Measurements from ENCODE around the gene CUL9. TPM values are rescaled to one million over a fixed set of nuclear protein-coding genes. Genes with fewer than 3 reads are reported as not detected.

CUL9 gene
- total and polyA plus RNA-seq, 2 experiments from 2014 or later, result 2.6 to 11.3 TPM

DNA sequence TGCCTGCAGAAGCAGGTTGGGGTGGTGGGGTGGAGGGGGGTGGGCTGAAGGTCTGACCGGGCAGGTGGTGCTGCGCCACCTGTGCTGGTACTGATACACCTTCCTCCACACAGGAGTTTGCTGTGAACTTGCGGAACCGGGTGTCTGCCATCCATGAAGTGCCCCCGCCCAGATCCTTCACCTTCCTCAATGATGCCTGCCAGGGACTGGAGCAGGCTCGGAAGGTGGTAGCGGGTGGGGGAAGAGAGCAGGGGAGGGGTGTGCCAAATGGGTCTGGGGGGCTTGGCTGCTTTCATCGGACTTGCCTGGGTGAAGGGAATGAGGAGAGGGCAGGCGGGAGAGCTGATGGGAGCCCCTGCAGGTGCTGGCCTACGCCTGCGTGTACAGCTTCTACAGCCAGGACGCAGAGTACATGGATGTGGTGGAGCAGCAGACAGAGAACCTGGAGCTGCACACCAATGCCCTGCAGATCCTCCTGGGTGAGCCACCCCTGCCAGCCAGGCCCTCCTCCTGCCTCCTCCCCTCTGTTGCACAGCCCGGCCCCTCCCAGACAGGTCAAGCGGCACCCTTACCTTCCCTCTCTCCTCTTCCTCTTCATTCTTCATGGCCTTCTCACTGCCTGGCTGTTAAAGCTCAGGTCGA is 40.5 kb downstream of the CUL9 start:
- Mint-ChIP-seq H3K27ac (no peak overlapping the region; the same call in 1 of the 2 replicates), H3K27me3 (ENCODE audit: insufficient read depth, low read depth, poor library complexity) (peaks cover 19% of the 10 kb centered on the region), H3K4me1 (peaks cover 18% of the 10 kb centered on the region), H3K36me3 (ENCODE audit: low read depth) (peaks cover 10% of the 10 kb centered on the region), H3K4me3 (no peak overlapping the region), H3K9me3 (no peaks in the 10 kb centered on the region)
- Histone ChIP-seq H4K20me1 (replicated peaks; ENCODE audit: insufficient read depth) (no peaks in the 10 kb centered on the region), H3K36me3 (ENCODE audit: insufficient read depth) (no peaks in the 10 kb centered on the region), H3F3A (replicated peaks; ENCODE audit: low read depth) (no peaks in the 10 kb centered on the region), H3K27me3 (ENCODE audit: insufficient read depth) (no peaks in the 10 kb centered on the region), H3K4me3 (no peak overlapping the region), H2AFZ (no peak overlapping the region), H3K4me1 (ENCODE audit: insufficient read depth) (peaks cover 9% of the 10 kb centered on the region; the same call in 1 of the 2 replicates), H3K4me2 (no peak overlapping the region), H3K79me2 (replicated peaks; ENCODE audit: insufficient read depth) (no peaks in the 10 kb centered on the region), H3K9me2 (ENCODE audit: insufficient read depth) (no peaks in the 10 kb centered on the region), H3K27ac (ENCODE audit: low read depth) (no peak overlapping the region)
- TF ChIP-seq, protein P1, sequence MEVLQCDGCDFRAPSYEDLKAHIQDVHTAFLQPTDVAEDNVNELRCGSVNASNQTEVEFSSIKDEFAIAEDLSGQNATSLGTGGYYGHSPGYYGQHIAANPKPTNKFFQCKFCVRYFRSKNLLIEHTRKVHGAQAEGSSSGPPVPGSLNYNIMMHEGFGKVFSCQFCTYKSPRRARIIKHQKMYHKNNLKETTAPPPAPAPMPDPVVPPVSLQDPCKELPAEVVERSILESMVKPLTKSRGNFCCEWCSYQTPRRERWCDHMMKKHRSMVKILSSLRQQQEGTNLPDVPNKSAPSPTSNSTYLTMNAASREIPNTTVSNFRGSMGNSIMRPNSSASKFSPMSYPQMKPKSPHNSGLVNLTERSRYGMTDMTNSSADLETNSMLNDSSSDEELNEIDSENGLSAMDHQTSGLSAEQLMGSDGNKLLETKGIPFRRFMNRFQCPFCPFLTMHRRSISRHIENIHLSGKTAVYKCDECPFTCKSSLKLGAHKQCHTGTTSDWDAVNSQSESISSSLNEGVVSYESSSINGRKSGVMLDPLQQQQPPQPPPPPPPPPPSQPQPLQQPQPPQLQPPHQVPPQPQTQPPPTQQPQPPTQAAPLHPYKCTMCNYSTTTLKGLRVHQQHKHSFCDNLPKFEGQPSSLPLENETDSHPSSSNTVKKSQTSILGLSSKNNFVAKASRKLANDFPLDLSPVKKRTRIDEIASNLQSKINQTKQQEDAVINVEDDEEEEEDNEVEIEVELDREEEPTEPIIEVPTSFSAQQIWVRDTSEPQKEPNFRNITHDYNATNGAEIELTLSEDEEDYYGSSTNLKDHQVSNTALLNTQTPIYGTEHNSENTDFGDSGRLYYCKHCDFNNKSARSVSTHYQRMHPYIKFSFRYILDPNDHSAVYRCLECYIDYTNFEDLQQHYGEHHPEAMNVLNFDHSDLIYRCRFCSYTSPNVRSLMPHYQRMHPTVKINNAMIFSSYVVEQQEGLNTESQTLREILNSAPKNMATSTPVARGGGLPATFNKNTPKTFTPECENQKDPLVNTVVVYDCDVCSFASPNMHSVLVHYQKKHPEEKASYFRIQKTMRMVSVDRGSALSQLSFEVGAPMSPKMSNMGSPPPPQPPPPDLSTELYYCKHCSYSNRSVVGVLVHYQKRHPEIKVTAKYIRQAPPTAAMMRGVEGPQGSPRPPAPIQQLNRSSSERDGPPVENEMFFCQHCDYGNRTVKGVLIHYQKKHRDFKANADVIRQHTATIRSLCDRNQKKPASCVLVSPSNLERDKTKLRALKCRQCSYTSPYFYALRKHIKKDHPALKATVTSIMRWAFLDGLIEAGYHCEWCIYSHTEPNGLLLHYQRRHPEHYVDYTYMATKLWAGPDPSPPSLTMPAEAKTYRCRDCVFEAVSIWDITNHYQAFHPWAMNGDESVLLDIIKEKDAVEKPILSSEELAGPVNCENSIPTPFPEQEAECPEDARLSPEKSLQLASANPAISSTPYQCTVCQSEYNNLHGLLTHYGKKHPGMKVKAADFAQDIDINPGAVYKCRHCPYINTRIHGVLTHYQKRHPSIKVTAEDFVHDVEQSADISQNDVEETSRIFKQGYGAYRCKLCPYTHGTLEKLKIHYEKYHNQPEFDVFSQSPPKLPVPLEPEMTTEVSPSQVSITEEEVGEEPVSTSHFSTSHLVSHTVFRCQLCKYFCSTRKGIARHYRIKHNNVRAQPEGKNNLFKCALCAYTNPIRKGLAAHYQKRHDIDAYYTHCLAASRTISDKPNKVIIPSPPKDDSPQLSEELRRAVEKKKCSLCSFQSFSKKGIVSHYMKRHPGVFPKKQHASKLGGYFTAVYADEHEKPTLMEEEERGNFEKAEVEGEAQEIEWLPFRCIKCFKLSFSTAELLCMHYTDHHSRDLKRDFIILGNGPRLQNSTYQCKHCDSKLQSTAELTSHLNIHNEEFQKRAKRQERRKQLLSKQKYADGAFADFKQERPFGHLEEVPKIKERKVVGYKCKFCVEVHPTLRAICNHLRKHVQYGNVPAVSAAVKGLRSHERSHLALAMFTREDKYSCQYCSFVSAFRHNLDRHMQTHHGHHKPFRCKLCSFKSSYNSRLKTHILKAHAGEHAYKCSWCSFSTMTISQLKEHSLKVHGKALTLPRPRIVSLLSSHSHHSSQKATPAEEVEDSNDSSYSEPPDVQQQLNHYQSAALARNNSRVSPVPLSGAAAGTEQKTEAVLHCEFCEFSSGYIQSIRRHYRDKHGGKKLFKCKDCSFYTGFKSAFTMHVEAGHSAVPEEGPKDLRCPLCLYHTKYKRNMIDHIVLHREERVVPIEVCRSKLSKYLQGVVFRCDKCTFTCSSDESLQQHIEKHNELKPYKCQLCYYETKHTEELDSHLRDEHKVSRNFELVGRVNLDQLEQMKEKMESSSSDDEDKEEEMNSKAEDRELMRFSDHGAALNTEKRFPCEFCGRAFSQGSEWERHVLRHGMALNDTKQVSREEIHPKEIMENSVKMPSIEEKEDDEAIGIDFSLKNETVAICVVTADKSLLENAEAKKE (CRISPR knock-in tag; IDR thresholded peaks at IDR 0.05), result no peak
- TF ChIP-seq CREB1 (CRISPR knock-in tag; IDR thresholded peaks at IDR 0.05; ENCODE audit: low read depth), result no peak
- TF ChIP-seq ZNF331 (CRISPR knock-in tag; IDR thresholded peaks at IDR 0.05; ENCODE audit: low read depth), result no peak
- TF ChIP-seq, protein P2, sequence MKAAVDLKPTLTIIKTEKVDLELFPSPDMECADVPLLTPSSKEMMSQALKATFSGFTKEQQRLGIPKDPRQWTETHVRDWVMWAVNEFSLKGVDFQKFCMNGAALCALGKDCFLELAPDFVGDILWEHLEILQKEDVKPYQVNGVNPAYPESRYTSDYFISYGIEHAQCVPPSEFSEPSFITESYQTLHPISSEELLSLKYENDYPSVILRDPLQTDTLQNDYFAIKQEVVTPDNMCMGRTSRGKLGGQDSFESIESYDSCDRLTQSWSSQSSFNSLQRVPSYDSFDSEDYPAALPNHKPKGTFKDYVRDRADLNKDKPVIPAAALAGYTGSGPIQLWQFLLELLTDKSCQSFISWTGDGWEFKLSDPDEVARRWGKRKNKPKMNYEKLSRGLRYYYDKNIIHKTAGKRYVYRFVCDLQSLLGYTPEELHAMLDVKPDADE (IDR thresholded peaks at IDR 0.05), result no peak
- no peak for TF ChIP-seq ZNF114 (CRISPR knock-in tag; IDR thresholded peaks at IDR 0.05)
- no peak for TF ChIP-seq CTCF (conservative IDR thresholded peaks at IDR 0.05; ENCODE audit: low read depth in 2 of 2)
- TF ChIP-seq EZH2 (IDR thresholded peaks at IDR 0.05; ENCODE audit: low read depth, unreplicated experiment), result no peak
- TF ChIP-seq EZH2phosphoT487 (IDR thresholded peaks at IDR 0.05; ENCODE audit: unreplicated experiment), result no peak
- TF ChIP-seq NANOG (IDR thresholded peaks at IDR 0.05; ENCODE audit: borderline replicate concordance), result no peak
- no peak for TF ChIP-seq POLR2AphosphoS5 (IDR thresholded peaks at IDR 0.05; ENCODE audit: low read depth)
- TF ChIP-seq JUNB (IDR thresholded peaks at IDR 0.05; ENCODE audit: unreplicated experiment), result no peak
- no peak for TF ChIP-seq STAT1 (IDR thresholded peaks at IDR 0.05; ENCODE audit: unreplicated experiment)
- ATAC-seq (peak; percentile 10), DNase-seq (ENCODE audit: low spot score) (no peak)
